NCI-H2029 (cell line): Measurements from ENCODE around the gene ABCC1.

ENCODE experiments used
- DNase-seq: peaks from one replicate; lab custom pipeline; 2025; lab: John Stamatoyannopoulos, UW

Gene ABCC1

DNA sequence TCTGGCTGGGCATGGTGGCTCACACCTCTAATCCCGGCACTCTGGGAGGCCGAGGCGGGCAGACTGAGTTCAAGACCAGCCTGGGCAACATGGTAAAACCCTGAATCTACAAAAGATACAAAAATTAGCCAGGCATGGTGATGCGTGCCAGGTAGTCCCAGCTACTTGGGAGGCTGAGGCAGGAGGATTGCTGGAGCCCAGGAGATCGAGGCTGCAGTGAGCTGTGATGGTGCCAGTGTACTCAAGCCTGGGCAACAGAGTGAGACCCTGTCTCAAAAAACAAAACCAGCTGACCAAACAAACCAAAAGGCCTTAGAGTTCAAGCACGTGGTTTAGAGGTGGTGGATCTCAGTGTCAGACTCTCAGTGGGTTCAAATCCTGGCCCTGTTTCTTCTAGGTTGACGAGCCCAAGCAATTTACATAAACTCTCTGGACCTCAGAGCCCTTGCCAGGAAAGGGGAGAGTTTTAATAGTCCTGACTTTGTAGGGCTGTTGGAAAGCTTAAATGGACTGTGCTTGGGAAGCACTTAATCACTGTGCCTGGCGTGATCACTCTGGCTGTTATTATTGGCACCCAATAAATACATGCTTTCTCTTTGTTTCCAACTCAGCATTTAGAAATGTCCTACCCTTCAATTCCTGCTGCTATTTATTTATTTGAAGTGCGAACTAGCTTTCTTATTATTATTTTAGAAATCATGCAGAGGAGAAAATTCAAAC, 44.7 kb downstream of the ABCC1 start:
- DNase-seq = no peak

DNA sequence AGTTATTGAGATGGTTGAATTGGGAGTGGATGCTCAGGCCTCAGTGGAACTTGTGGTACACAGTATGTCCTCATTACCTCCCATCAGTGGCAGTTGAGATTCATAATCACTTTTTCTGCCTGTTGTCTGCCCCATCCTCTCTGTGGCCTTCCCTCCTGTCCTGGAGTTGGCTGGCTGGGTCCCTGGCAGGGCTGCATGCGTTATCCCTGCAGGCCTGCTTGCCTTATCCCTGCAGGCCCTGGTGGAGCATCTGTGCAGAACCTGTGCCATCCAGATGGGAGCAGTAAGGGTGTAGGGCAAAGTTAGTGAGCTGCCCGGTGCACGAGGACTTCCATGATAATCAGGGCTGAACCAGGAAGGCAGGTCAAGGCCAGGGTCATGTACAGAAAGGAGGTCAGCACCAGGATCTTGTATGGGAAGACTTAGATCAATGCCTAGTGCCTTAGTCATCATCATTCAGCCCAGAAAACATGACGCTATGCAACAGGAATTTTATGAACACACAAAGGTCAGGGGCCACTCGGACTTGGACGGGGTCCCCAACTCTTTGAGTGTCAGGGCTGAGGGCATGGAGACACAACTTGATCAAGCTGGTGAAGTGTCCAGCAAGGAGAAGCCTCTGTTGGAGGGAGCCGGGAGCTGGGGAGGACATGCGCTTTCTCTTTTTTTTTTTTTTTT, 47.2 kb downstream of the ABCC1 start:
- no peak for DNase-seq

DNA sequence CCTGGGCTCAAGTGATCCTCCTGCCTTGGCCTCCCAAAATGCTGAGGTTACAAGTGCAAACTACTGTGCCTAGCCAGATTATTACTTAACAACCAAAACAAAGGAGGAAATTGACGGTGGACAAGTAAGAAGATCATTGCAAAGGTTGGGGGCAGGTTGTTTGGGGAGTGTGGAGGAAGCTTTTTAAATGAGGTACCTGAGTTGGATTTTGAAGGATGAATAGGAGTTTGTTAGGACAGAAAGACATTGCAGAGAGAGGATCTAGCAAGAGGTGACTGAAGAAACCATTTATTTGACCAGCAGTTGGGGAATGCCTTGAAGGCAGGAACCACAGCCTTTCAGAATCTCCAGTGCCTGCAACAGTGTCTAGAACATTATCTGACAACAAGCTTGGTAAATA, 51.3 kb downstream of the ABCC1 start:
- DNase-seq = no peak

DNA sequence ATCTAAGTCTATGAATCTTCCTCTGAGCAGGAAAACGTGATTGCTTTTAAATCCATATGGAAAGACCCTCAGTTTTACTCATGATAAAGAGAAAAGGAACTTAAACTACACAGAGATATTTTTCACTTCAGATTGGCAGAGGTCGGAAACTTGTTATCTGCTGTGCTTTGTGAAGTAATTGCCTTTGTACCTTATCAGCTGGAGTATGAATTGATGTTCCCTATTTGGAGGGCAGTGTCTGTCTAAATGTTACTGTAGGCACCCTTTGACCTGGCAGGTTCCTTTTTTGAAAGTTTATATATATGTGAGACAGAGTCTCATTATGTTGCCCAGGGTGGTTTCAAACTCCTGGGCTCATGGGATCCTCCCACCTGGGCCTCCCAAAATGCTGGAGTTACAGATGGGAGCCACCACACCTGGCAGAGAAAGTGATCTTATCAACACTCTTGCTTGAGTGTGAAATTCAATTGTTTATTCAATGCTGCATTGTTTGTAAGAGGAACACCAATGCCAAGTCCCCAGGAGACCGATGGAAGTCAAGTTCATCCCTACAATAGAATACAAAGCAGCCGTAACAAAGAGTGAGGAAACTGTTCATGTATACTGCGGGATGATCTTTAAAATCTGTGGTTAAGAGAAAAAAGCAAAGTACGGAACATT, 52.3 kb downstream of the ABCC1 start:
- peak; percentile 14 for DNase-seq

DNA sequence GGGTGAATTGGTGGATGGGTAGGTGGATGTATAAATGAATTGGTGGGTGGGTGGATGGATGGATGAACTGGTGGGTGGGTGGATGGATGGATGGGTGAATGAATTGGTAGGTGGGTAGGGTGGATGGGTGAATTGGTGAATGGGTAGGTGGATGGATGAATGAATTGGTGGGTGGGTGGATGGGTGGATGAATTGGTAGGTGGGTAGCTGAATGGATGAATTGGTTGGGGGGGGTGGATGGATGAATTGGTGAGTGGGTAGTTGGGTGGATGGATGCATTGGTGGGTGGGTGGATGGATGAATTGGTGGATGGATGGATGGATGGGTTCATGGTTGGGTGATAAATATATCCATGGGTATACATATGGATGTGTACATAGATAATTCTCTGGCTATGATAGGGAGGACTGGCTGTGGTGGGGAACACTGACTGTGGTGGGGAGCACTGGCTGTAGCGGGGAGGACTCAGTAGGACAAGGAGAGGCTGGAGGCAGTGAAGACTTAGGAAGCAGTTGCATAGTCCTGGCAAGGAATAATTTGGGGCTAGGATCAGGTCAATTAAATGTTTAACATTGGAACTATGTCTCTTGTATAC, 54.4 kb downstream of the ABCC1 start:
- no peak for DNase-seq

DNA sequence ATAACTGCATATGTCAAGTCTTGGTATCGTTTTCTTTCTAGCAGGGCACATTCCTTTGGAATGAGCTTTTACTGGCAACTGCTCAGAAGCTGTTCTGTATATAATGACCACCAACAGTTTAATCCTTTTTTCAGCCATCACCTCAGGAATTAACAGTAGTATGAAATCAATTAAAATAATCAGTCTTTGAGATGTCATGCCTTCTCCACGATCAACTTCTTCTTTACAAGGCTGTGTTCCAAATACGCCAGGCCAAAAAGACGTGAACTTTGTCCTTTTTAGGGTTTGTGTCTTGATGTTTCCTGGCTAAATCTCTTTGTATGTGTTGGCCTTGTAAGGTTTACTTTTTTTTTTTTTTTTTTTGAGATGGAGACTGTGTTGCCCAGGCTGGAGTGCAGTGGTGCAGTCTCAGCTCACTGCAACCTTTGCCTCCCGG, 54.9 kb downstream of the ABCC1 start:
- DNase-seq = no peak

DNA sequence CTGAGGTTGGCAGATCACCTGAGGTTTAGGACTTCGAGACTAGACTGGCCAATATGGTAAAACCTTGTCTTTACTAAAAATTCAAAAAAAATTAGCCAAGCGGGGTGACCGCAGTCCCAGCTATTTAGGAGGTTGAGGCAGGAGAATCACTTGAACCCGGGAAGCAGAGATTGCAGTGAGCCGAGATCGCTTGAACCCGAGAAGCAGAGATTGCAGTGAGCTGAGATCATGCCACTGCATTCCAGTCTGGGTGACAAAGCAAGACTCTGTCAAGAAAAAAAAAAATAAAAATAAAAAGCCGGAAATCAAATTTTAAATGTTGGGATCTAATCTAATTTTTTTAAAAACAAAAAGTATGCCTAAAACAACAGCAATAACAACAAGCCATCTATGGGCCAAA, 56.3 kb downstream of the ABCC1 start:
- no peak for DNase-seq

DNA sequence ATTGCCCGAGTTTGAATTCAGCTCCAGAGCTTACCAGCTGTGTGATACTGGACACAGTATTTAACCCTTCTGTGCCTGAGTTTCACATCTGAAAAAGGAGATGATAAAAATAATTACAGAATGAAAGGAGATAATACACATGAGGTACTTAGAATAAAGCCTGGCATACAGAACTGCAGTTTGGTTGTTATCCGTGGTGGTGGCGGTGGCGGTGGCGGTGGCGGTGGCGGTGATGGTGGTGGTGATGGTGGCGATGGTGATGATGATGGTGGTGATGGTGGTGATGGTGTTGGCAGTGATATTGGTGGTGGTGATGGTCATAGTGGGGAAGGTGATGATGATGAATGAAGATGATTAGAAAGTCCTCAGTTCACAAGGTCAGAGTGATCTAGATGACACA, 57.2 kb downstream of the ABCC1 start:
- no peak for DNase-seq

DNA sequence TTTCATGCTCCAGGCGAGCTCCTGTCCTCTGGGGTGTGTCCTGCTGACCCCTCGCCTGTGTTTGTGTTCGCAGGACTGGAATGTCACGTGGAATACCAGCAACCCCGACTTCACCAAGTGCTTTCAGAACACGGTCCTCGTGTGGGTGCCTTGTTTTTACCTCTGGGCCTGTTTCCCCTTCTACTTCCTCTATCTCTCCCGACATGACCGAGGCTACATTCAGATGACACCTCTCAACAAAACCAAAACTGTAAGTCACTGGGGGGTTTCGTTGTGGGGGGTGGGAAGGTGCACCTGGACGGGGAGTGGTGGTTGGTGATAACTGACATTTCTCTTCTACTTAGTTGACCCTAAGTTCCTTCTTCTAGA, 58.3 kb downstream of the ABCC1 start:
- DNase-seq = no peak

DNA sequence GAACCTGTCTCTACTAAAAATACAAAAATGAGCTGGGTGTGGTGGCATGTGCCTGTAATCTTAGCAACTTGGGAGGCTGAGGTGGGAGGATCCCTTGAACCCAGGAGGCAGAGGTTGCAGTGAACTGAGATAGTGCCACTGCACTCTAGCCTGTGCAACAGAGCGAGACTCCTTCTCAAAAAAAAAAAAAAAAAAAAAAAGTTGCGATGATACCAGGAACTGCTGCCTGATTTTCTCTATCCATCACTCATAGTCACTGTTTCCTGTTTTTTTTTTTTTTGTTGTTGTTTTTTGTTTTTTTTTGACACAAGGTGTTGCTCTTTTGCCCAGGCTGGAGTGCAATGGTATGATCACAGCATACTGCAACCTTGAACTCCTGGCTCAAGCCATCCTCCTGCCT, 59.2 kb downstream of the ABCC1 start:
- DNase-seq = no peak

DNA sequence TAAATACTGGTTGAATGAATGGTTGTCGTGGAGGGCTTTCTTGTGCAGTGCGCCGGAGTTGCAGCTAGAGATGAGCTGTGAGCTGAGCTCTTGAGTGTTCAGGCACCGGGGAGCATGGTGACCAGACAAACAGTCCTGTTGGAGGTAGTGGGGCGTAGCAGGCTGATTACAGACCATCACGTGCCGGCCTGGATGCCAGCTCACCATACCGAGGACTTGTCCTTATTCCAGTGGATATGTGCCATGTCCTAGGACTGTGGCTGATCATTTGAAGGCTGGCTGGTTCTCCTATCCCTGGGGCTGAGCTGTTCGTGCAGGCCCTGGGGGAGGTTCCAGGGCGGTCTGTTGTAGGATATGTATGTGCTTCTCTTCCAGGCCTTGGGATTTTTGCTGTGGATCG, 60.0 kb downstream of the ABCC1 start:
- DNase-seq = peak; percentile 20

DNA sequence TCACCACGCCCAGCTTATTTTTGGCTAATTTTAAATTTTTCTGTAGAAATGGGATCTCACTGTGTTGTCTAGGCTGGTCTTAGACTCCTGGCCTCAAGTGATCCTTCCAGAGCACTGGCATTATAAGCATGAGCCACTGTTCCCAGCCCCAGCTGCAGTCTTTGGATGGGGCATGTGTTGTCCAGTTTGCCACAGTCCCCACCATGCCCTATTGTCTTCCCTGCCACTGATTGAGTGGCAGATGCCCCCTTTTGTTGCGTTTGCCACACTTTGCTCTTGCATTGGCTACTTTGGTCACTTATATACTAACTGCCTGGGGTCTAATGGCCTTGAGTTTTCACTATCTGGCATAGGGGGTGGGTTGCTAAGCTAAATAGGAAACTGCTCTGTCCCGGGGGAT, 60.8 kb downstream of the ABCC1 start:
- DNase-seq = no peak

DNA sequence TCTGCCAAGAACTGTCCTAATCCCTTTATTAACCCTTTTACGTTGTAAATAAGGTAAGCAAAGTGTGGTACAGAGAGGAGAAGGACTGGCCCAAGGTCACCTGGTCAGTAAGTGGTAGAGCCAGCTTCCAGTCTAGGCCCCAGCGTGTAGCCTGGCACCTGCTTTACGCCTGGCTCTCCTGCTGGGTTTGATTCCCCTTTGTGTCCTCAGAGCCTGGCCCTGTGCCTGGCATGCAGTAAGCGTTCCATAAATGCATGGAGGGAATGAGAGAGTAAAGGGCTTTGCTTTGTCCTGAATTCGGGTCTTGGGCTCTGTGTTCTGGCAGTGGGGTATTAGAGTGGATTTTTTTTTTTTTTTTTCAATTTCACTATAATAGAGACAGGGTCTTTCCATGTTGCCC, 62.7 kb downstream of the ABCC1 start:
- no peak for DNase-seq

DNA sequence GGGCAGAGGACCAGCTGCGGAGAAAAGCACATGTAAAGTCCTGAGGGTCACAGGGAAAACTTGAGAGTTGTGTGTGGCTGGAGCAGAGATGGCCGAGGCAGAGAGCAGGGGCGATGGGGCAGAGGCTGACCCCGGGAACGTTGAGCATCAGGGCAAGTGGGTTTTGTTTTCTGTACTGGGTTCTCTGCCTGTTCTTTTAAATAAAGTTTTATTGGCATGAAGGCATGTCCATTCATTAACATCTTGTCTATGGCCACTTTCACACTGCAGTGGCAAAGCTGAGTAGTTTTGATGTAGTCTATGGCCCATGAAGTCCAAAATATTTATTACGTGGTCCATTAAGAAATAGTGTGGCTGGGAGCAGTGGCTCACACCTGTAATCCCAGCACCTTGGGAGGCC, 64.4 kb downstream of the ABCC1 start:
- no peak for DNase-seq

DNA sequence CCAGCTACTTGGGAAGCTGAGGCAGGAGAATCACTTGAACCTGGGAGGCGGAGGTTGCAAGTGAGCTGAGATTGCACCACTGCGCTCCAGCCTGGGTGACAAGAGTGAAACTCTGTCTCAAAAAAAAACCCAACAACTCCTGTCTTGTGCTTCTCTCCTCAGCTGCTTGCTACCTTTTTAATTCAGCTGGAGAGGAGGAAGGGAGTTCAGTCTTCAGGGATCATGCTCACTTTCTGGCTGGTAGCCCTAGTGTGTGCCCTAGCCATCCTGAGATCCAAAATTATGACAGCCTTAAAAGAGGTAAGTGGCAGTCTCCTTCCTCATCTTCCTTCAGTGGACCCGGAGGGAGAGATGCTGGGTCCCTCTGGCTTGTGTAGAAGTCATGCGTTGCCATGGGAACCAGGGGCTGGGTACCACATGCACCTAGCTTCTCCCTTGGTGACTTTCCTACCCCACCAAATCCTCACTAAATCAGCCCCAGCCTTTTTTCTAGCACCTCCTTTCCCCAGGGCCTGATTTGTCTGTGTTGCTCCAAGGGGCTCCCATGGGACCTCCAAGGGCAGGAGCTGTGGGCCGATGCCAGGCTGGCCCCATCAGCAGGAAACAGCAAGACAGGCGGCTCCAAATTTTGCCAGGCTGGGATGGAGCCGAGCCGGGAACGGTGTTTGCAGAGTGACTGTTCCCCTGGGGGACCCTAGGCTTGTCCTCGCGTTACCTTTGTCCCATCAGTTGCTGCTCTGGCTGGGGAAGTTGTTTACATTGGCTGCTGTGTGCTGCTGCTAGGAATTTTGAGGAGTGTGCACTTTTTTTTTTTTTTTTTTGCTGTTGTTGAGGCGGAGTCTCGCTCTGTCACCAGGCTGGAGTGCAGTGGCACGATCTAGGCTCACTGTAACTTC, 65.2 kb downstream of the ABCC1 start:
- peak; percentile 16 for DNase-seq

DNA sequence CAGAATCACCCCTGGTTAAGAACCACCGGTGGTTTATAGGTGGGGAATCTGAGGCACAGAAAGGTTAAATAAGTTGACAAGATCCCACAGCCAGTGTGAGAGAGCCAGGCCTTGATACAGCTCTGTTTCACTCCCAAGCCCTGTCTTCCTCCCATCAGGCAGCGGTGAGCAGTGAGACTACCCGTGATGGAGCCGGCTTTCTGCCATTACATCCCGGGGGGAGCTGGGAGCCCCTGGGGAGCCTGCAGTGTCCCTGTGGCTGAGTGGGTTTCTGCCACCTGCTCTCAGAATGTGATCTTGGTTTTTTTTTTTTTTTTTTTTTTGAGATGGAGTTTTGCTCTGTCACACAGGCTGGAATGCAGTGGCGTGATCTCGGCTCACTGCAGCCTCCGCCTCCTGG, 66.4 kb downstream of the ABCC1 start:
- DNase-seq = no peak

DNA sequence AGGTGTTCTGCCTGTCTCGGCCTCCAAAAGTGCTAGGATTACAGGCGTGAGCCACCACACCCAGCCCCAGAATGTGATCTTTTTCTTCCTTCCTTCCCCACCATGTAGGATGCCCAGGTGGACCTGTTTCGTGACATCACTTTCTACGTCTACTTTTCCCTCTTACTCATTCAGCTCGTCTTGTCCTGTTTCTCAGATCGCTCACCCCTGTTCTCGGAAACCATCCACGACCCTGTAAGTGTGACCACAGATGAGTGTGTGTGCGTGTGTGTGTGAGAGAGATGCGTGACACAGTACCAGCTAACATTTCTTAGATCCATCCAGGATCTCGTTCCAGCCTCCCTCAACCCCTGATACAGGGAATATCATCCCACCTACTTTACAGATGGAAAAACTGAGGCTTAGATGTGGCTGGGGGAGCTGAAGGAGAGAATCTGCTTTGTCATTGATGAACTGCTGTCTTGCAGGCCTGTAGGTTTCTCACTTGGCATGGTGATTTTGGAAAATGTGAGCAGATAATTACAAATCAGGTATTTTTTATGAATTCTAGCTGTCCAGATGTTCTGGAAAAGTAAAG, 67.1 kb downstream of the ABCC1 start:
- DNase-seq = no peak

DNA sequence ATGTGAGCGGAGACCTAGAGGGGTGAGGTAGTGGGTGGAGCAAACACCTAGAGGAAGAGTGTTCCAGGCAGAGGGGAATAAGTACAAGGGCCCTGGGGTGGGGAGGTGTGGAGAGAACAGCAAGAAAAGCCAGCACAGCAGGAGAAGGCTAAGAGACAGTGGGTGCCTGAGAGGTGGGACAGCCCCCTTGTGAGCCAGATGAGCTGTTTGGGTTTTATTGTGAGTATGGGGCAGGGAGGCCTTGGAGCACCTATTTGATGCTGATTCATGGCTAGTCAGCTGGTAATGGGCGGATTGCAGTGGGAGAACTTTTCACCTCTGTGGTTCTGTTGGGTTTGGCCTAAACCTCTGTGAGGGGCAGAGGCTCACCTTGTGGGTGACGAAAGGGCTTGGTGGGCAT, 68.4 kb downstream of the ABCC1 start:
- no peak for DNase-seq

DNA sequence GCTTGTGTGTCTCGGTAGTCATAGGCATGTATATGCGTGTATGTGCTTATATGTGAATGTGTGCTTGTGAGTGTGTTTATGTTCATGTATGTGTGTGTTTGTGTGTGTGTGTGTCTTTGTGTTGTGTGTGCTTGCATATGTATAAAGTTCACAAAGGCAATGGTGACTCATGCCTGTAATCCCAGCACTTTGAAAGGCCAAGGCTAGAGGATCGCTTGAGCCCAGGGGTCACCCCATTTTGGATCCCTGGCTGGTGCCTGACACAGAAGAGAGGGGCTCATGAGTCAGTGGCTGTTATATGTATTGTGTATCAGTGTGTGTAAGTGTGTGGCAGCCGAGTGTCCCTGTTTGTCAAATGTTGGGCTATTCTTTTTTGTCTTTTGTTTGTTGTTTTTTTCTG, 69.3 kb downstream of the ABCC1 start:
- no peak for DNase-seq

DNA sequence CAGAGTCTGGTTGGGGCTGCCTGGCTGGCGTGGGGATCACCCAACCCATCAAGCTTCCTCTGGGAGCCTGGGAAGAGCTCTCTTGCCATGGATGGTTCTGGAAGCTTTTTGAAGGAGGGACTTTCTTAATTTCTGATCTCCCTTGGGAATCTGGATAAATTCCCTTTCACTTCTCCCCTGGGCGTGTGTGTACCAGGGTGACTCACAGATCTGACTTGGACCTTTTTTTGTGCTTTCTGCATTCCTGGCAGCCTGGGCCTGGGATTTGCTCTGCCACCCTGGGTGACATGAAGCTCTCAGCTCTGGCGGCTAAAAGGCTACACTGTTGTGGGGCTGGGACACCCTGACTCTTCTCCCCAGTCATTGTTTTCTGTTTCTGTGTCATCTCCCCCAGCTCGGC, 70.1 kb downstream of the ABCC1 start:
- DNase-seq = no peak

DNA sequence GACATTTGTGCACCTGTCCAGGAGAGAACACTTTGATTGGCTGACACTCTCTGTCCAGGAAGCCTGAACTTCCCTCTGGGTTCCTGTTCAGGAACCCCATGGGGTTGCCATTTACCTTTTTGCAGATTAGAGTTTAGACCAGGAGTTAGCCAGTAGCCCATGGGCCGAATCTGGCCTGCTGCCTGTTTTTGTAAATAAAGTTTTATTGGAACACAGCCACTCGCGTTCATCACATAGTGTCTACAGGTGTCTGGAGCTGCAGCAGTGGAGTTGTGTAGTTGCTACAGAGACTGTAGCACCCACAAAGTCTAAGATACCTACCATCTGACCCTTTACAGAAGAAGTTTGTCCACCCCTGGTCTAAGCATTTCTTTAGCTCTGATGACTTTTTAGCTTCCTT, 70.9 kb downstream of the ABCC1 start:
- no peak for DNase-seq

DNA sequence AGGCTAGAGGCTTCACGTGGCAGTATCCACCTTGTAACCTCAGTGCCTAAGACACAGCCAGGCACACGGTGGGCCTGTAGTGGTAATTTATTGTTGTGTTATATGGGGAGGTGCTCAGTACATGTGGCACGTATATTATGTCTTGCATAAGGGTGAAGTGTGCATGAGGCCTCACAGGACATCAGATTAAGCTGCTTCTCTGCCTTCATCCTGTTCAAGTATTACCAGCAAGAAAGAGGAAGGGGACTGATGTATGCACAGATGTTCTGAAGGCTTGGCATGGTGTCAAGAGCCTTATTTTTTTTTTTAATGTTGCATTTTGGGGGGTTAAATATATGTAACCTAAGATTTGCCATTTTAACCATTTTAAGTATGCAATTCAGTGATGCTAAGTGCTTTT, 71.6 kb downstream of the ABCC1 start:
- no peak for DNase-seq
